Right lobe of liver (tissue), 6 donors: ENCODE results near the gene CPNE7. TPM values are rescaled to one million over a fixed set of nuclear protein-coding genes. Genes with fewer than 3 reads are reported as not detected.
A peak's percentile ranks its signal among the peaks of the same experiment; 100 is the strongest.

ENCODE experiments used
- ATAC-seq, 4 donors: fragments of 200-7000 bp; cut with Tn5 transposase; one replicate each; pipeline ENCODE4 v1.9.1; 2020; ENCODE audit warnings: mild to moderate bottlenecking in 4 of 4, moderate library complexity in 4 of 4
- DNase-seq, 3 donors: peaks; one replicate each; pipeline ENCODE4 v3.0.0-alpha.2; 2020
- H3K27ac ChIP-seq, 3 donors: fragments of 200-600 bp; one replicate each; pipeline ENCODE4 v1.8.0; 2022
- H3K27me3 ChIP-seq, 2 donors: fragments of 200-600 bp; one replicate each; pipeline ENCODE4 v1.8.0; 2022
- H3K36me3 ChIP-seq, 4 donors: fragments of 200-600 bp; sonication (generic) in 1 of 4; one replicate each; pipeline versions ENCODE4 v1.5.1 to v1.8.0; 2017 to 2022; ENCODE audit warnings: control low read depth in 1 of 4
- H3K4me1 ChIP-seq, 4 donors: fragments of 200-600 bp; sonication (generic) in 1 of 4; one replicate each; pipeline versions ENCODE4 v1.5.1 to v1.8.0; 2017 to 2022; ENCODE audit warnings: control low read depth in 1 of 4
- H3K4me3 ChIP-seq, 3 donors: fragments of 200-600 bp; one replicate each; pipeline ENCODE4 v1.8.0; 2022
- H3K9me3 ChIP-seq, 4 donors: fragments of 200-600 bp; sonication (generic) in 1 of 4; one replicate each; pipeline versions ENCODE4 v1.5.1 to v1.8.0; 2017 to 2022; ENCODE audit warnings: control low read depth in 1 of 4
- CTCF ChIP-seq, 4 donors: fragments of 200-600 bp in 3 of 4; fragments of 450-650 bp in 1 of 4; IDR thresholded peaks; one replicate each; pipeline versions ENCODE4 v1.5.1 to v1.8.0; 2016 to 2022; ENCODE audit warnings: antibody characterized with exemption in 4 of 4, mild to moderate bottlenecking in 2 of 4
- POLR2A ChIP-seq: fragments of 450-650 bp; IDR thresholded peaks from one replicate; pipeline ENCODE4 v1.6.1; 2017; ENCODE audit warnings: antibody characterized with exemption, mild to moderate bottlenecking
- WGBS: methylation state at CpG from one replicate; pipeline ENCODE4 v1.1.6; 2018; ENCODE audit warnings: low coverage, low lambda C conversion rate; ENCODE audit not compliant: insufficient coverage; ENCODE audit errors: missing lambda C conversion rate; 5-methylcytosine and 5-hydroxymethylcytosine counted together
- intact Hi-C, 2 donors: fragments of 100-400 bp; cut with DNase I; formaldehyde crosslinking; loops; one replicate each; pipeline versions ENCODE4 v1.11.2 to v1.14.1; 2022
- total RNA-seq, 6 experiments: library from RNA; depleted of rRNA in 2 of 6; stranded (reverse); fragments of >200 nt in 2 of 6; fragmentation: NEBNext Ultra II Directional in 3 of 6; extraction: Animal tissue kit (Norgen Biotek cat#: 25700) in 3 of 6; gene quantifications; one replicate each; pipeline versions ENCODE4 v1.1.0 to v1.2.4, GENCODE V29; 2016 to 2023
- donor health status: DM: no; HTN: yes; CAD: no.
- donor health status: DM: no; HTN: no; CAD: no.
- donor health status: DM: no; HTN: no; CAD: no.
- donor health status: DM: no; HTN: yes; CAD: no.
- donor health status: DM: no; HTN: yes; CAD: no.

Gene CPNE7
- total RNA-seq, 6 experiments from 2014 or later, result 0.33 to 3.7 (median 0.77) TPM

GRCh38 chr16:89545044-89545830 is 30.3 kb upstream of the CPNE7 start:
- no peak for DNase-seq
- peaks cover 0 to 30% (median 6%) of the 10 kb centered on the region in 4 donors for H3K36me3 ChIP-seq

GRCh38 chr16:89545831-89546574 is 29.6 kb upstream of the CPNE7 start:
- 60% methylated on average over 20 of the region's 26 CpGs for WGBS
- Histone ChIP-seq H3K27me3 (no peaks in the 10 kb centered on the region), H3K4me3 (no peak overlapping the region), H3K4me1 (peaks cover 0 to 22% (median 7%) of the 10 kb centered on the region in 4 donors), H3K9me3 (no peaks in the 10 kb centered on the region), H3K36me3 (peaks cover 0 to 30% (median 6%) of the 10 kb centered on the region in 4 donors), H3K27ac (no peak overlapping the region)
- no peak for TF ChIP-seq CTCF (IDR thresholded peaks at IDR 0.05)
- no peak for TF ChIP-seq POLR2A
- DNase-seq (peak; percentile 67 to 84 (median 83)), ATAC-seq (peak; percentile 89 to 94 (median 92))
- intact Hi-C loops, result no loop called here

More at GRCh38 chr16:89545044-89545830, 30.3 kb upstream of the CPNE7 start:
- intact Hi-C loops, result no loop called here
- no peak for TF ChIP-seq POLR2A
- no peak for TF ChIP-seq CTCF (IDR thresholded peaks at IDR 0.05)
- peak; percentile 20 to 56 (median 40) for ATAC-seq
- no peaks in the 10 kb centered on the region for H3K9me3 ChIP-seq
- 53% methylated on average over 10 of the region's 17 CpGs for WGBS
- no peak overlapping the region for H3K27ac ChIP-seq
- H3K4me3 ChIP-seq, result no peak overlapping the region
- no peaks in the 10 kb centered on the region for H3K27me3 ChIP-seq
- peaks cover 0 to 22% (median 7%) of the 10 kb centered on the region in 4 donors for H3K4me1 ChIP-seq

GRCh38 chr16:89546781-89547180 is 28.8 kb upstream of the CPNE7 start:
- TF ChIP-seq POLR2A, result no peak
- TF ChIP-seq CTCF (IDR thresholded peaks at IDR 0.05), result no peak
- H3K27ac ChIP-seq, result no peak overlapping the region

GRCh38 chr16:89547291-89547690 is 28.3 kb upstream of the CPNE7 start:
- ATAC-seq (no peak), DNase-seq (peak in 1 of 3 donors; percentile 14)
- 96% methylated on average over 11 of the region's 17 CpGs for WGBS
- Histone ChIP-seq H3K36me3 (peaks cover 0 to 35% (median 6%) of the 10 kb centered on the region in 4 donors), H3K4me3 (no peak overlapping the region), H3K9me3 (no peaks in the 10 kb centered on the region), H3K27me3 (no peaks in the 10 kb centered on the region), H3K27ac (no peak overlapping the region), H3K4me1 (peaks cover 0 to 22% (median 7%) of the 10 kb centered on the region in 4 donors)
- TF ChIP-seq CTCF (IDR thresholded peaks at IDR 0.05) (no peak), POLR2A (no peak)
- intact Hi-C loops, result no loop called here

More at GRCh38 chr16:89546781-89547180, 28.8 kb upstream of the CPNE7 start:
- H3K36me3 ChIP-seq, result peaks cover 0 to 32% (median 6%) of the 10 kb centered on the region in 4 donors
- DNase-seq, result no peak
- intact Hi-C loops, result no loop called here
- H3K4me1 ChIP-seq, result peaks cover 0 to 22% (median 7%) of the 10 kb centered on the region in 4 donors
- H3K27me3 ChIP-seq, result no peaks in the 10 kb centered on the region
- WGBS, result 50% methylated on average over 1 of the region's 19 CpGs
- no peak overlapping the region for H3K4me3 ChIP-seq
- H3K9me3 ChIP-seq, result no peaks in the 10 kb centered on the region
- no peak for ATAC-seq
